Measurements from ENCODE around the gene PELI1.
"Not testable (repeated sequence)": the region's sequence is repeated elsewhere in the genome, so short reads cannot be mapped to it uniquely, and the experiment has no call there.

GRCh38 chr2:64100584-64100983 lies 43.6 kb downstream of the PELI1 start:
- TF ChIP-seq CTCF (conservative IDR thresholded peaks at IDR 0.05 in 1 of 2, IDR thresholded peaks at IDR 0.05 in 1 of 2; ENCODE audit: extremely low read depth in 1 of 2, insufficient read depth in 1 of 2, low read depth in 1 of 2, low read length in 2 of 2); EZH2 (IDR thresholded peaks at IDR 0.05; ENCODE audit: borderline replicate concordance, low read length): not testable (repeated sequence)

All from mammary epithelial cell (primary cell).